HepG2 (cell line): Measurements from ENCODE around the gene FHIT.

Experiments
- BHLHE40 ChIP-seq: IDR thresholded peaks from 2 replicates; pipeline ENCODE4 v1.6.1; 2011; ENCODE audit warnings: low read length, improper control_type of control experiment
- CCAR2 ChIP-seq: fragments of 200-400 bp; formaldehyde crosslinking; optimal IDR thresholded peaks from 2 replicates; pipeline ENCODE3; 2018; ENCODE audit warnings: low read depth, mild to moderate bottlenecking, low read length, moderate library complexity
- CEBPB ChIP-seq: IDR thresholded peaks from 2 replicates; pipeline ENCODE4 v1.6.1; 2011; ENCODE audit warnings: low read depth, low read length, improper control_type of control experiment, borderline replicate concordance
- GTF2F1 ChIP-seq: fragments of 150-350 bp; IDR thresholded peaks from 2 replicates; pipeline ENCODE4 v1.6.1; 2014; ENCODE audit warnings: low read length
- HNF4G ChIP-seq, 2 experiments: sonication (generic) in 1 of 2; formaldehyde crosslinking in 1 of 2; IDR thresholded peaks; 2 replicates each; pipeline versions ENCODE4 v1.4.0 to v1.6.1; 2011 to 2020; ENCODE audit warnings: borderline replicate concordance in 2 of 2, low read depth in 2 of 2, mild to moderate bottlenecking in 2 of 2, low read length in 1 of 2, missing genetic modification reagents in 1 of 2, moderate library complexity in 1 of 2
- JUND ChIP-seq: sonication (generic); formaldehyde crosslinking; IDR thresholded peaks from 2 replicates; pipeline ENCODE4 v1.8.0; 2022; ENCODE audit warnings: mild to moderate bottlenecking, missing genetic modification reagents
- THAP11 ChIP-seq: IDR thresholded peaks from 2 replicates; pipeline ENCODE4 v1.6.1; 2016; ENCODE audit warnings: missing biosample characterization, missing genetic modification reagents
- ZNF235 ChIP-seq: sonication (generic); formaldehyde crosslinking; IDR thresholded peaks from 2 replicates; pipeline ENCODE4 v1.8.1; 2023; ENCODE audit warnings: mild to moderate bottlenecking, missing genetic modification reagents, borderline replicate concordance
- TF ChIP-seq, protein P1 (sequence below): sonication (generic); formaldehyde crosslinking; IDR thresholded peaks from 2 replicates; pipeline ENCODE4 v1.4.0; 2020; ENCODE audit warnings: mild to moderate bottlenecking, missing genetic modification reagents

- TF ChIP-seq, protein P1, sequence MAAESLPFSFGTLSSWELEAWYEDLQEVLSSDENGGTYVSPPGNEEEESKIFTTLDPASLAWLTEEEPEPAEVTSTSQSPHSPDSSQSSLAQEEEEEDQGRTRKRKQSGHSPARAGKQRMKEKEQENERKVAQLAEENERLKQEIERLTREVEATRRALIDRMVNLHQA, result no peak
- TF ChIP-seq CCAR2 (no peak), JUND (no peak), CEBPB (no peak), HNF4G (IDR thresholded peaks at IDR 0.05; ENCODE audit: borderline replicate concordance, low read depth, low read length) (no peak), HNF4G (CRISPR knock-in tag; IDR thresholded peaks at IDR 0.05; ENCODE audit: borderline replicate concordance, low read depth) (no peak), THAP11 (CRISPR knock-in tag) (no peak), GTF2F1 (no peak), BHLHE40 (no peak), ZNF235 (CRISPR knock-in tag) (no peak)
Measured at GRCh38 chr3:59803268-59803667, 1448.0 kb downstream of the FHIT start.
